Kidney epithelial cell (primary cell): ENCODE results near the gene CHPT1. TPM values are rescaled to one million over a fixed set of nuclear protein-coding genes. Genes with fewer than 3 reads are reported as not detected.

Experiments
- DNase-seq: peaks from one replicate; pipeline ENCODE4 v3.0.0-alpha.2; 2010; ENCODE audit warnings: low read depth
- H3K27me3 ChIP-seq: 2 replicates; pipeline ENCODE4 v1.6.0; 2011; ENCODE audit warnings: low read length; ENCODE audit not compliant: control insufficient read depth, insufficient read depth
- H3K36me3 ChIP-seq: 2 replicates; pipeline ENCODE4 v1.5.1; 2011; ENCODE audit warnings: low read length; ENCODE audit not compliant: control insufficient read depth, insufficient read depth
- H3K4me3 ChIP-seq: 2 replicates; pipeline ENCODE4 v1.5.1; 2011; ENCODE audit warnings: low read depth, mild to moderate bottlenecking, control low read depth, low read length
- total RNA-seq: library from RNA; depleted of rRNA; stranded (reverse); fragments of >200 nt; gene quantifications from 2 replicates; pipeline ENCODE4 v1.2.3, GENCODE V29; 2015
- TF ChIP-seq, protein P1 (sequence below): IDR thresholded peaks from 2 replicates; pipeline ENCODE4 v1.5.1; 2011; ENCODE audit warnings: mild to moderate bottlenecking, moderate library complexity, low read length, control low read depth, inconsistent platforms; ENCODE audit not compliant: insufficient read depth, poor library complexity, severe bottlenecking

CHPT1 gene
- total RNA-seq, 1 donor from 2014 or later = 16.1 TPM

GRCh38 chr12:101747697-101748096, 50.3 kb downstream of the CHPT1 start:
- TF ChIP-seq, protein P1, sequence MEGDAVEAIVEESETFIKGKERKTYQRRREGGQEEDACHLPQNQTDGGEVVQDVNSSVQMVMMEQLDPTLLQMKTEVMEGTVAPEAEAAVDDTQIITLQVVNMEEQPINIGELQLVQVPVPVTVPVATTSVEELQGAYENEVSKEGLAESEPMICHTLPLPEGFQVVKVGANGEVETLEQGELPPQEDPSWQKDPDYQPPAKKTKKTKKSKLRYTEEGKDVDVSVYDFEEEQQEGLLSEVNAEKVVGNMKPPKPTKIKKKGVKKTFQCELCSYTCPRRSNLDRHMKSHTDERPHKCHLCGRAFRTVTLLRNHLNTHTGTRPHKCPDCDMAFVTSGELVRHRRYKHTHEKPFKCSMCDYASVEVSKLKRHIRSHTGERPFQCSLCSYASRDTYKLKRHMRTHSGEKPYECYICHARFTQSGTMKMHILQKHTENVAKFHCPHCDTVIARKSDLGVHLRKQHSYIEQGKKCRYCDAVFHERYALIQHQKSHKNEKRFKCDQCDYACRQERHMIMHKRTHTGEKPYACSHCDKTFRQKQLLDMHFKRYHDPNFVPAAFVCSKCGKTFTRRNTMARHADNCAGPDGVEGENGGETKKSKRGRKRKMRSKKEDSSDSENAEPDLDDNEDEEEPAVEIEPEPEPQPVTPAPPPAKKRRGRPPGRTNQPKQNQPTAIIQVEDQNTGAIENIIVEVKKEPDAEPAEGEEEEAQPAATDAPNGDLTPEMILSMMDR = no peak
- Histone ChIP-seq H3K36me3 (peaks cover 2% of the 10 kb centered on the region), H3K27me3 (no peaks in the 10 kb centered on the region), H3K4me3 (no peak overlapping the region)
- DNase-seq = no peak

DNA sequence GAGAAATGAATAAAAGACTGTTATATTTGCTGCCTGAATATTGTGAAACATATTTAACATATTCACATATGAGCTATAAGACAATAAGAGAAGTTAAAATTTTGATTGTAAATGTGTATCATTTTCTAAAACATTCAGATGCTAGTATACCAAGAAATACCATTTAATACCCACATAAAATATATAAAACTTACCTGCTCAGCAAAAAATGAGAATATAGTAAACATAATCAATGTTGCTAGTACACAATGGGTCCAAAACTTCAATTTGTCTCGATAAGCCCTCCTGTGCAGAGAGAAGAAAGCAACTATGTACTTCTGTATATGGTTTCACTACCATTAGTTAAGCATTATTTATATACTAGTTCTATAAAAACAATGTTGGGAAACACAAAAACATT, 51.5 kb downstream of the CHPT1 start:
- no peak for DNase-seq
- no peak overlapping the region for H3K4me3 ChIP-seq
- H3K36me3 ChIP-seq = peaks cover 2% of the 10 kb centered on the region
- TF ChIP-seq, protein P1 = no peak
- H3K27me3 ChIP-seq = no peaks in the 10 kb centered on the region

DNA sequence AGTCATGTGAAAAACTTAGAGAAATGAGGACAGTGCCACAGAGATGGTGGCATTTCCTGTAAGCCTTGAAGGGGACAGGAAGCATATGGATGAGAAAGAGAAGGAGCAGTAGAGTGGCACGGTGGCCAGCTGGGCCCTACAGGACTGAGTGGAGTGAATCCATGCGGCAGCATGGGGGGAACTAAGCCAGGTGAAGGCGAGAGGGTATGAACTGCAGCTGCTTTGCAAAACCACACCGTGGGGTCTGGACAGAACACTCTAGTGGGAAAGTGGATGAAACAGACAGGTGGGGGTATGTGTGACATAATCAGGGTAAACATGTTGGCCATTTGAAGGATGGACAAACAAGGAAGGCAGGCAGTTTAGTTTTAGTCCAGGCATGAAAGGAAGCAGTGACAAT, 52.2 kb downstream of the CHPT1 start:
- no peak overlapping the region for H3K4me3 ChIP-seq
- TF ChIP-seq, protein P1 = no peak
- H3K36me3 ChIP-seq = peaks cover 2% of the 10 kb centered on the region
- no peak for DNase-seq
- no peaks in the 10 kb centered on the region for H3K27me3 ChIP-seq

- Histone ChIP-seq H3K4me3 (no peak overlapping the region), H3K36me3 (peaks cover 2% of the 10 kb centered on the region)
Measured at GRCh38 chr12:101750152-101750551, 52.7 kb downstream of the CHPT1 start.

DNA sequence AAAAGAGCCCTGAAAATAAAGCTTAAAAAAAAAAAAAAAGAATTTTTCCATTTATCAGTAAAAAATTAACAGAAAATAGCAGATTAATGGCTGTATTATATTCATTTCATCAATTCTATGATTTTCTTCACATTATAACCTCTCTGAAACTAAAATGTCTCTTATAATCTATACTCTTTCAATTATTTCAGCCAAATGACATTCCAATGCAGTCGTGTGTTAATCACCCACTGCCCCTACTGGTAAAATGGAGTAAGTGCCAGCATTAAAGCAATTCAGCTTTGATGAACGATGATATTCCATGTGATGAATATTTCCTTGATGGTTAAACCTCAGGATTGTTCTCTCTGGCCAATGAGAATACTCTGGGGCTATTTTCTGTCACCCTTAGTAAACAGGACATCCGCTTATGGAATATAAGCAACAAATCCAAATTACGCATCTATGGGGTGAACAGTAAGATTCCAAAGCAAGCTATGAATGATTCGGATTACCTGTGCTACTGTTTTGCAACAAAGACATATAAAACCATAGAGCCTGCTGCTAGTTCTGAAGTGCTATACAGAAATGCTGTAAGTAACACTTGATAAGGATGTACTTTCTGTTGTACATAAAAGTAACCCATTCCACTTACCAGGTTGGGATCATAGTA, 62.1 kb downstream of the CHPT1 start:
- TF ChIP-seq, protein P1 = peak; percentile 77
- DNase-seq = no peak
- Histone ChIP-seq H3K4me3 (no peak overlapping the region), H3K36me3 (no peaks in the 10 kb centered on the region), H3K27me3 (no peaks in the 10 kb centered on the region)

More at GRCh38 chr12:101750152-101750551, 52.7 kb downstream of the CHPT1 start:
- no peaks in the 10 kb centered on the region for H3K27me3 ChIP-seq
- TF ChIP-seq, protein P1 = no peak
- no peak for DNase-seq

DNA sequence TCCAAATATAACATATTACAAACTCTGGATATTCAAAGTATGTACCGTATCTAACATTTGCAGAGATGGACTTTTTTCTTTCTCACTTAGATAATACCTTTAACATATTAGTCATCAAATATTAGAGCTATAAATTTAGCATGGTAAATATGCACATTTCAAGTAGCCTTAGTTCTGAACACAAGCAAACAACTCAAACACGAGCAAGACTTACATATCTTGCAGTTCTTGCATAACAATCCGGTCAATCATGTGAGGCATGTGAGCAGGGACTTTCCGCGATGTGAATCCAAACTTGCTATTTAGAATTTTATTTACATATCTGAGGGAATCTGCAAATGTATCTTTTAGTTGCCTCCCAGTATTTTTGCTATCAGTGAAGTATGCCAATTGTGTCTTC, 63.9 kb downstream of the CHPT1 start:
- Histone ChIP-seq H3K36me3 (no peaks in the 10 kb centered on the region), H3K27me3 (no peaks in the 10 kb centered on the region), H3K4me3 (no peak overlapping the region)
- TF ChIP-seq, protein P1 = no peak
- DNase-seq = no peak
